ENCODE results near the gene UBAC2.

GRCh38 chr13:99207511-99207910 is 6.9 kb downstream of the UBAC2 start:
- no peak for TF ChIP-seq POLR2AphosphoS5 (IDR thresholded peaks at IDR 0.05)
- TF ChIP-seq EP300 (IDR thresholded peaks at IDR 0.05), result no peak

All from sigmoid colon (tissue), 4 donors.